MCF 10A (cell line): ENCODE data around the gene ARSA. TPM values are rescaled to one million over a fixed set of nuclear protein-coding genes. Genes with fewer than 3 reads are reported as not detected.

Experiments used
- BruUV-seq: library from RNA; stranded (reverse); fragments of 400-500 nt; replicated peaks from 2 replicates; lab custom pipeline; 2021; lab: Mats Ljungman, UMichigan
- CTCF ChIA-PET: fragments of 300-600 bp; sonication (Branson Sonifier 250); formaldehyde crosslinking; extraction: SDS; loops from one replicate; lab custom pipeline; 2021; ENCODE audit warnings: antibody characterized with exemption, inconsistent platforms; lab: Yijun Ruan, JAX
- POLR2A ChIA-PET: fragments of 300-600, 350-650 bp; sonication (Branson Sonifier 250); formaldehyde crosslinking; extraction: SDS; loops from one replicate; lab custom pipeline; 2020; ENCODE audit warnings: antibody characterized with exemption, inconsistent platforms; lab: Yijun Ruan, JAX
- DNase-seq: peaks from one replicate; pipeline ENCODE4 v3.0.0-alpha.2; 2018; ENCODE audit not compliant: unreplicated experiment
- H3K27ac Mint-ChIP-seq: one replicate; pipeline ENCODE4 v1.8.0; 2022; ENCODE audit warnings: mild to moderate bottlenecking, low read depth, mixed read lengths; ENCODE audit not compliant: unreplicated experiment
- H3K27me3 Mint-ChIP-seq: one replicate; pipeline ENCODE4 v1.8.0; 2022; ENCODE audit warnings: mixed read lengths; ENCODE audit not compliant: insufficient read depth, unreplicated experiment
- H3K36me3 Mint-ChIP-seq: one replicate; pipeline ENCODE4 v1.8.0; 2022; ENCODE audit warnings: mild to moderate bottlenecking, moderate library complexity, mixed read lengths; ENCODE audit not compliant: insufficient read depth, unreplicated experiment
- H3K4me1 Mint-ChIP-seq: one replicate; pipeline ENCODE4 v1.8.0; 2022; ENCODE audit warnings: mixed read lengths; ENCODE audit not compliant: insufficient read depth, unreplicated experiment
- H3K4me3 Mint-ChIP-seq: one replicate; pipeline ENCODE4 v1.8.0; 2022; ENCODE audit warnings: mild to moderate bottlenecking, moderate library complexity, mixed read lengths; ENCODE audit not compliant: unreplicated experiment
- H3K9me3 Mint-ChIP-seq: one replicate; pipeline ENCODE4 v1.8.0; 2022; ENCODE audit warnings: mixed read lengths; ENCODE audit not compliant: unreplicated experiment
- CTCF ChIP-seq: fragments of 200-600 bp; IDR thresholded peaks from one replicate; pipeline ENCODE4 v1.8.0; 2022; ENCODE audit warnings: antibody characterized with exemption, mild to moderate bottlenecking; ENCODE audit not compliant: unreplicated experiment
- intact Hi-C: fragments of 100-400 bp; cut with micrococcal nuclease; formaldehyde crosslinking; loops from 2 replicates; pipeline ENCODE4 v1.14.1; 2022
- total RNA-seq: library from RNA; stranded (reverse); gene quantifications from 2 replicates; pipeline ENCODE4 v1.2.3, GENCODE V29; 2022

The ARSA gene
- total RNA-seq, 1 experiment from 2014 or later, result 22.0 TPM

- ChIA-PET POLR2A (no interaction called here), CTCF (interaction anchor here (0.6 kb wide), 1 partner anchor 27 kb away, joined by 6 read pairs; no protein-coding TSS in a partner anchor)
- Mint-ChIP-seq H3K36me3 (no peaks in the 10 kb centered on the region), H3K9me3 (no peaks in the 10 kb centered on the region), H3K4me3 (no peak overlapping the region), H3K27ac (no peak overlapping the region), H3K27me3 (peaks cover 40% of the 10 kb centered on the region), H3K4me1 (no peaks in the 10 kb centered on the region)
- no peak for DNase-seq
- intact Hi-C loops, result no loop called here
- BruUV-seq, result no TSS peak
- no peak for TF ChIP-seq CTCF
Observed at GRCh38 chr22:50606165-50606945, 21.6 kb downstream of the ARSA start.

GRCh38 chr22:50605613-50606074 is 22.3 kb downstream of the ARSA start:
- intact Hi-C loops, result no loop called here
- no peaks in the 10 kb centered on the region for H3K9me3 Mint-ChIP-seq
- no peak overlapping the region for H3K27ac Mint-ChIP-seq
- TF ChIP-seq CTCF, result no peak
- H3K36me3 Mint-ChIP-seq, result no peaks in the 10 kb centered on the region
- ChIA-PET CTCF (interaction anchor here (0.7 kb wide), 1 partner anchor 66 kb away, joined by 3 read pairs; no protein-coding TSS in a partner anchor), POLR2A (interaction anchor here (0.5 kb wide), 1 partner anchor 66 kb away, joined by 3 read pairs; no protein-coding TSS in a partner anchor)
- H3K4me3 Mint-ChIP-seq, result no peak overlapping the region
- no peak for DNase-seq
- peaks cover 34% of the 10 kb centered on the region for H3K27me3 Mint-ChIP-seq
- BruUV-seq, result no TSS peak
- H3K4me1 Mint-ChIP-seq, result no peaks in the 10 kb centered on the region

- CTCF ChIA-PET, result interaction anchor here (0.7 kb wide), 1 partner anchor 66 kb away, joined by 3 read pairs; no protein-coding TSS in a partner anchor
- POLR2A ChIA-PET, result interaction anchor here (0.5 kb wide), 1 partner anchor 66 kb away, joined by 3 read pairs; no protein-coding TSS in a partner anchor
- H3K27ac Mint-ChIP-seq, result no peak overlapping the region
- BruUV-seq, result no TSS peak
- no peak for DNase-seq
- no peaks in the 10 kb centered on the region for H3K4me1 Mint-ChIP-seq
- peaks cover 31% of the 10 kb centered on the region for H3K27me3 Mint-ChIP-seq
- intact Hi-C loops, result no loop called here
- no peak overlapping the region for H3K4me3 Mint-ChIP-seq
- no peak for TF ChIP-seq CTCF
- H3K36me3 Mint-ChIP-seq, result peaks cover 2% of the 10 kb centered on the region
- H3K9me3 Mint-ChIP-seq, result no peaks in the 10 kb centered on the region
Observed at GRCh38 chr22:50605002-50605612, 22.8 kb downstream of the ARSA start.
